HG02588 (cell line): ENCODE data around the gene TOB1.

Experiments
- ATAC-seq: cut with Tn5 transposase; IDR thresholded peaks from one replicate; pipeline ENCODE4 v1.9.1; 2021; ENCODE audit warnings: mild to moderate bottlenecking, moderate library complexity; ENCODE audit not compliant: unreplicated experiment

Gene TOB1

GRCh38 chr17:50848039-50848438 lies 18.1 kb downstream of the TOB1 start:
- ATAC-seq: no peak

DNA sequence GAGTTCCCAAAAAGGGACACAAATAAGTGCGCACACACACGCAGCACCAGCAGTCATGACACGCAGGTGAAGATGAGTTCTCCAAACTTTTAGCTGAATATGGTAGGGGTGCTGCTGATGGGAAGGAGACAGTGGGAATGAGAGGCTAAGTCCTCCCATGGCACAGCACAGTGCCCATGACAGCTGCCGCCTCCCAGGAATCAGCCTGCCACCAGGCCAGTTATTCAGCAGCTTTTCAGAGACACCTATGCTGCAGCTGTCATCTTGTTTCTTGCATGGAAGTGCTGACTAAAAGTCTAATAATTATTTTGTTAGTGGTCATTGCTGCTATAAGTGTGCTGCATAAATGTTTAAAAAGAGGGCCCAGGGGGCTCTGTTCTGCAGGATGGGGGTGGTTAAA lies 18.6 kb downstream of the TOB1 start:
- no peak for ATAC-seq

DNA sequence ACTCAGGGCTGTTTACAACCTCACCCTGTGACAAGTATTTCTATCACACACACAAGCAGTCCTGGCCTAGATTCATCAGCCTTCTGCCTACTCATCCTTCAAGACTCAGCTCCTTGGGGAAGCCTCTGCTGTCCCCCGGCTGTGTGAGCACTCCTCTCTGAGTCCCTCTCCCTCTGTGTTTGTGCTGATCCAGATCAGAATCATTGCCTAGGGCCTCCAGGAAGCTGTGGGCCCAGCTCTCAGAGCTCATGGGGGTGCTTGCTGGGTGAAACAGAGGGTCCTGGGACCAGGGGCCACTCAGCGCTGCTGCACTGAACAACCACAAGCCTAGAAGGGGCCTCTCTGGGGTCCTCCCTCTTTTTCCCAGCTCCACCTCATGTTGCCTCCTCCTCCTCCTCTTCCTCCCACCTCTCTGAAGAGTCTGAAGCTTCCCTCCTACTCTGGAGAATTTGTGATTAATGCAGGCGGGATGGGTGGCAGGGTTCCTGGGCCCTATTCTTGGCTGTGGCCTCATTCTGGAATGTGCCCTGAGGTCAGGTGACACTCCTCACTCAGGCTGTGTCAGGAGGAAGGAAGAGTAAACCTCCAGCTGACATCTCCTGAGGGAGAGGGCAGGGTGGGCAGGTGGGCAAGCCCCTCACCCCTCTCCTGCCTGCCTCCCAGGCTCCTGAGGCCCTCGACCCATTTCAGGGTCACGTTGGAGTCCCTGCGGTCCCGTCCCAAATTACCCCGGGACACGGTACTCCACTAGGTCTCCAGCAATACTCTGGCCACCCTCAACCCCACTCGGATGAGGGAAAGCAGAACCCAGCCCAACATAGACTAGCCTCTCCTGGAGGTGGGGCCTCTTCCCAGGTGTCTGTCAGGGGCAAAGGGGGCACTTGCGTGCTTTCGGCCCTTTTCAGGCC lies 20.7 kb downstream of the TOB1 start:
- no peak for ATAC-seq

- no peak for ATAC-seq
Measured at GRCh38 chr17:50844117-50844700, 21.9 kb downstream of the TOB1 start.

DNA sequence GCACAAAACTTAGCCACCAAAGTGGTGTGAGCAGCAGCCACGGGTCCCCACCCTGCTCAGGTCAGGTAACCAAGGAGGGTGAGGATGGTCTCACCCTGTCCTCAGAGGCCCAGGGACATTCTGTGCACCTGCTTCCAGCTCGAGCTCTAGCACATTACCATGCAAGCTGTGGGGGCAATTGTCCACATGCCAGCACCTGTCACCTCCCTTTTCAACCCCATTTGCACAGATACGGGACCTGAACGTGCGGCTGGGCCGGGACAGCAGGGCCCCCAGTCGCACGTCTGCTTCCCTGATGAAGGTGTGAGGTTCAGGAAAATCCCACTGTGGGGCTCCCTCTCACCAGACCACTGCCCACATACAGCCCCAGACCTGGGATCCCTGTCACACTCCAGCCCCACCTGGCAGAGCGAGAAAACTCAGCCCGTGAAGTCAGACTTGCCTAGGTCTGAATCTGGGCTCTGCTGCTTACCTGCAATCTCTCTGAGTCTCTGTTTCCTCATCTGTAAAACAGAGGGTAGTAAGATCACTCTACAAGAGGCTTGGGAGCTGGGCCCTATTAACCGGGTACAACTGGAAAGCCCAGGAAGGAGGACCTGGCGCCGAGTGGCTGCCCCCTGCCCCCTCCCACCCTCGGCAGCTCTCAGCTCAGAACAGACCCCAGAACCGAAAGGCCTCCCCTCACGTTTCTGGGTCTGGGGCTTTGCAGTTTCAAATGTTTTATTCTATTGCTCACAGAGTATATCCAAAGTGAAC lies 22.8 kb downstream of the TOB1 start:
- no peak for ATAC-seq

GRCh38 chr17:50842506-50843149 lies 23.5 kb downstream of the TOB1 start:
- no peak for ATAC-seq

DNA sequence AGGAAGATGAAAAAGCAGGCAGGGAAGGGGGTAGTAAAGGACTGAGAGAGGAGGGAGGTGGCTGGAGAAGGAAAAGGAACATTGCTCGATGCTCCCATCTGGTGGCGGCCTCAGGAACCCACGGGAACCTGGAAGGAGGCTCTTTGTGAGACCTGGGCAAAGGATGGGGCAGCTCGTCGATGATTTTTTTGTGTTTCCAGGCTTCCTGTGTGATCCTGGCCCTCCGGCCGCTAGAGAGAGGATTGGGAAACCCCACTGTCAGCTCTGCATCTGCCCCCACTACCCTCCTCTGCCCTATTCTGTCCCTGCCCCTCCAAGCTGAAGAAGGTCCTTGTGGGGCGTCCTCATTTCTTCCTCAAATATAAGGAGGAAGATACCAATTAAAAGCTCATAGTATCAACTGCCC lies 24.2 kb downstream of the TOB1 start:
- ATAC-seq: no peak

- ATAC-seq: no peak
Measured at GRCh38 chr17:50841277-50841948, 24.7 kb downstream of the TOB1 start.

- ATAC-seq: no peak
Measured at GRCh38 chr17:50840311-50840851, 25.8 kb downstream of the TOB1 start.

GRCh38 chr17:50839591-50840310 lies 26.4 kb downstream of the TOB1 start:
- no peak for ATAC-seq

GRCh38 chr17:50837980-50838954 lies 27.9 kb downstream of the TOB1 start:
- ATAC-seq: no peak

- no peak for ATAC-seq
Measured at GRCh38 chr17:50837286-50837979, 28.7 kb downstream of the TOB1 start.

GRCh38 chr17:50836826-50837225 lies 29.3 kb downstream of the TOB1 start:
- ATAC-seq: no peak

DNA sequence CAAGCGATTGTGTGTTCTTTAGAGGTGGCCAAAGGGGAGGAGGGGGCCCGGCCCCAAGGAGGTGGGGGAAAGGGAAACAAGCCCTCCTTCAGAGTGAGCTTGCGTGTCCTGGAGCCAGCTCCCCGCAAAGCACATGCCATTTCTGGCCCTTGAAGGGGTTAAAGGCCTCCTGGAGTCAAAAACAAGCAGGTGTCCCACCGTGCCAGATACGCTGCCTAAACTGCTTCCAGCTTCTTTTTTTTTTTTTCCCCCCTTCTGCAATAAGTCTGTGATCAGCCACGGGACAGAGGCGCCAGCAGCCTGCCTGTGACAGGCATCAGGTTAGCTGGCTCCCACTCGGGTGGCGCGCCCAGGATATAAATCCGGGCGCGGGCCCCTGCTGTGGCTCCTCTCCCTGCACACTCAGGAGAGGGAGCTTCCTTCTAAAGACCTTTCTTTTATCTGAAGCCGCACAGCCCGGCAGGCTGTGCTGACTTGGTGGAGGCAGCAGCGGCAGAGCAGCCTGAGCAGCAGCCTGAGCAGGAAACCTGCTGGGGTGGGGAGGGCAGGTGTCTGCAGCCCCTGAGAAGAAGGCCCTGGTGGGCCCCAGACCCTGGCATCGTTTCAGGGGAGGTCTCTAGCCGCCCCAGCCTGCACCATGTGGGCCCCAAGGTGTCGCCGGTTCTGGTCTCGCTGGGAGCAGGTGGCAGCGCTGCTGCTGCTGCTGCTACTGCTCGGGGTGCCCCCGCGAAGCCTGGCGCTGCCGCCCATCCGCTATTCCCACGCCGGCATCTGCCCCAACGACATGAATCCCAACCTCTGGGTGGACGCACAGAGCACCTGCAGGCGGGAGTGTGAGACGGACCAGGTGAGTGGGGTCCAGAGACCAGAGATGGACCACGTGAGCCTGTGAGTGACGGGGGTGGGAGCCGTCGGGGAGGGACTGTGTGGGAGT lies 30.6 kb downstream of the TOB1 start, which contains the start of gene WFIKKN2:
WFIKKN2 (plus strand) TSS at position 286 of the 934 bp plus-strand sequence; CDS start at position 638, 352 bp downstream.
- no peak for ATAC-seq

- no peak for ATAC-seq
Measured at GRCh38 chr17:50834429-50835300, 31.5 kb downstream of the TOB1 start.
